GM21529 (cell line): ENCODE data around the gene TMEM222.

ENCODE experiments used
- ATAC-seq: cut with Tn5 transposase; IDR thresholded peaks from one replicate; pipeline ENCODE4 v1.9.1; 2021; ENCODE audit not compliant: unreplicated experiment

The TMEM222 gene

GRCh38 chr1:27358038-27358927, 36.3 kb downstream of the TMEM222 start:
- no peak for ATAC-seq

GRCh38 chr1:27358928-27359313, 37.0 kb downstream of the TMEM222 start:
- ATAC-seq, result no peak

GRCh38 chr1:27359822-27360158, 37.8 kb downstream of the TMEM222 start:
- no peak for ATAC-seq

- ATAC-seq, result no peak
Observed at GRCh38 chr1:27360159-27361043, 38.4 kb downstream of the TMEM222 start.

GRCh38 chr1:27361044-27361402, 39.1 kb downstream of the TMEM222 start:
- ATAC-seq, result no peak

GRCh38 chr1:27361553-27361952, 39.6 kb downstream of the TMEM222 start:
- ATAC-seq, result no peak

- ATAC-seq, result no peak
Observed at GRCh38 chr1:27363766-27364695, 42.1 kb downstream of the TMEM222 start.

GRCh38 chr1:27364696-27365371, 42.9 kb downstream of the TMEM222 start:
- no peak for ATAC-seq

- peak; percentile 46 for ATAC-seq
Observed at GRCh38 chr1:27365372-27366112, 43.6 kb downstream of the TMEM222 start.

GRCh38 chr1:27366113-27366410, 44.1 kb downstream of the TMEM222 start:
- ATAC-seq, result peak; percentile 40

- peak; percentile 37 for ATAC-seq
Observed at GRCh38 chr1:27366411-27367159, 44.6 kb downstream of the TMEM222 start, which contains the start of gene MAP3K6. Gene MAP3K6 (minus strand): TSS chr1:27366961. CDS start chr1:27366597, 364 bp downstream.

GRCh38 chr1:27367160-27367650, 45.2 kb downstream of the TMEM222 start:
- no peak for ATAC-seq

GRCh38 chr1:27368869-27369582, 47.1 kb downstream of the TMEM222 start:
- ATAC-seq, result no peak

GRCh38 chr1:27372022-27372807, 50.3 kb downstream of the TMEM222 start:
- no peak for ATAC-seq

GRCh38 chr1:27372808-27373690, 51.1 kb downstream of the TMEM222 start:
- no peak for ATAC-seq

GRCh38 chr1:27374362-27375086, 52.6 kb downstream of the TMEM222 start, which contains the start of gene FCN3:
Gene FCN3 (minus strand): TSS chr1:27374824. CDS start chr1:27374818, 6 bp downstream.
- no peak for ATAC-seq
